C4-2B (cell line): ENCODE measurements around the gene DTD1.

Source experiments
- H3K27ac ChIP-seq: fragments of 450-650 bp; 2 replicates; pipeline ENCODE4 v1.5.1; 2017
- CTCF ChIP-seq: fragments of 450-650 bp; conservative IDR thresholded peaks from 2 replicates; pipeline ENCODE4 v1.5.1; 2017; ENCODE audit warnings: mild to moderate bottlenecking
- ZFX ChIP-seq: fragments of 450-650 bp; IDR thresholded peaks from 2 replicates; pipeline ENCODE4 v1.6.1; 2017

DTD1 gene

GRCh38 chr20:18718129-18718528 lies 130.3 kb downstream of the DTD1 start:
- TF ChIP-seq CTCF (0 out of 2 replicates have a peak, but pooled peaks have one; percentile 13), ZFX (no peak)
- H3K27ac ChIP-seq: no peak overlapping the region

GRCh38 chr20:18719426-18719825 lies 131.6 kb downstream of the DTD1 start:
- H3K27ac ChIP-seq: no peak overlapping the region

DNA sequence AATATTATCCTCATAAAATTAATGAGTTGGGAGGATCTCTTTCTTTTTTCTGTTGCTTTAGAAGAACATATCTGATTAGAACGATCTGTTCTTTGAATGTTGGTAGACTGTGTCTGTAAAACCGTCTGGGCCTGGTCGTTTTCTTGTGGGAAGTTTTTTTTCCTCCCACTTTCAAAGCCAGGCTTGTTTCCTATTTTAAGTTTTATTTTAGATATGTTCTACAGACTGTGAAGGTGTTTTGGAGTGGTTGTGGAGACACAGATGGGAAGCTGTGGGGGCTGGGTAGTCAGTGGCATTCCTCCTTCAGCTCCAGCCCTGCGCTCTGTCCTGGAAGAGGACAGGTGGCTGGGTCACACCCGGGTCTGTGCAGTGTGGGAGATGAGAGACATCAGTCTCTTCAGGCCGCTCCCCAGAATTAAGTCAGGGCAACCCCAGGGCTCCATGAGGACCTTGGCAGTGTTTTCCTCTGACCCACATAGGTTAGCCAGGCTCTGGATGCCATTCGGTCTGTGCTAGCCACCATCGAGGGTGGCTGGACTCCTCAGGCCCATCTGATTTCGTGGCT lies 133.8 kb downstream of the DTD1 start:
- TF ChIP-seq CTCF: no peak
- no peak for TF ChIP-seq ZFX
- no peak overlapping the region for H3K27ac ChIP-seq

More at GRCh38 chr20:18719426-18719825, 131.6 kb downstream of the DTD1 start:
- no peak for TF ChIP-seq CTCF
- TF ChIP-seq ZFX: no peak

- TF ChIP-seq ZFX: no peak
- no peak for TF ChIP-seq CTCF
- no peak overlapping the region for H3K27ac ChIP-seq
Observed at GRCh38 chr20:18722371-18722770, 134.5 kb downstream of the DTD1 start.

GRCh38 chr20:18724077-18724476 lies 136.2 kb downstream of the DTD1 start:
- H3K27ac ChIP-seq: no peak overlapping the region
- no peak for TF ChIP-seq CTCF
- TF ChIP-seq ZFX: no peak

DNA sequence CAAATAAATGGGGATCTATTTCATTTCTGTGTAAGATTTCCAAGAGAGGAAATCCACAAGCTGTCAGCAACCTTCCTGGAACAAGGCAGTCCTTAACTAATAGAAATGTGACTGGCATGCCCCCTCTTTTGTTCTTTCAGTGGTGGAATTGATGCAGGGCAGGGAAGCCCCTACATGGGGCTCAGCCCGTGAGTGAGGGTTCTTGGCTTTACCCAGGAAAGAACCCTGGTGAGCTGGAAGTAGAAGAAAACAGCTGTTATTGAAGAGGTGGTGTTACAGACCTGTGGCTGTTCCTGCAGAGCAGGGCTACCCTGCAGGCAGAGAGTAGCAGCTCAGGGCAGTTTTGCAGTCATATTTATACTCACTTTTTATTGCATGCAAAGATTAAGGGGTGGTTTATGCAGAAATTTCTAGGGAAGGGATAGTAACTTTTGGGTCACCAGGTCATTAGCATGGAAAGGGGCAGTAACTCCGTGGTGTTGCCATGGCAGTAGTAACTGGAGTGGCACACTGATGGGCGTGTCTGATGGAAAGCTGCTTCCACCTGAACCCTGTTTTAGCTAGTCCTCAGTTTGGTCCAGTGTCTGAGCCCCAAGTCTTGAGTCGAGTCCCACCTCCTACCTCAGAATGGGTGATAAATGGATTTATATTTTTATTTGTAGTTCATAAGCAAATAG lies 137.1 kb downstream of the DTD1 start:
- TF ChIP-seq CTCF (no peak), ZFX (no peak)
- no peak overlapping the region for H3K27ac ChIP-seq

- TF ChIP-seq ZFX (no peak), CTCF (no peak)
- H3K27ac ChIP-seq: no peak overlapping the region
Observed at GRCh38 chr20:18727032-18727508, 139.2 kb downstream of the DTD1 start.
